Adrenal gland (tissue), 5 donors: Measurements from ENCODE around the gene RBM33.

Experiments
- POLR2A ChIP-seq, 2 donors: fragments of 450-650 bp; IDR thresholded peaks; one replicate each; pipeline ENCODE4 v1.6.1; 2017; ENCODE audit warnings: antibody characterized with exemption in 2 of 2, mild to moderate bottlenecking in 2 of 2, moderate library complexity in 1 of 2
- TF ChIP-seq, protein P1 (sequence below), 6 experiments: fragments of 450-650 bp in 4 of 6; fragments of 200-600 bp in 2 of 6; sonication (generic) in 1 of 6; IDR thresholded peaks; 1 replicate in 5 of 6; 2 replicates in 1 of 6; pipeline versions ENCODE4 v1.5.1 to v1.8.0; 2016 to 2021; ENCODE audit warnings: antibody characterized with exemption in 6 of 6, mild to moderate bottlenecking in 2 of 6, moderate library complexity in 1 of 6
- donor health status: DM: no; HTN: no; CAD: no.

DNA sequence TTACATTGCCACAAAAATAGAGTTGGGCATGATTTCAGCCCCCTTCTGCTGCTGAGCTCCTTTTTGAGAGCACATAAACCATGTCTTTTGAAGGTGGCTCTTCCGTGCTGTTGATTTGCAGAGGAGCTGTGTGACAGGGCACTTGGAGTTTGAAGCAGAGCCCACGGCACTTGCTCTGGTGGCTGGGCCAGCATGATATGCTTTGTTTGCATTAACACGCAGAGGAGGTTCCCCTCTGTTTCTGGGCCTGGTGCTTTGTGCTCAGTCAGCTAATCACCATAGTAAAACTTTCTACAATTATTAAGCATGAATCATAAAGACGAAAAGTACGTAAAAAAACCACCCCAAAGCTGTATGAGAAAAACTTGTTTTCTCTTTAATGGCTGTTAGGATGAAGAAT, 40.1 kb downstream of the RBM33 start:
- TF ChIP-seq, protein P1, sequence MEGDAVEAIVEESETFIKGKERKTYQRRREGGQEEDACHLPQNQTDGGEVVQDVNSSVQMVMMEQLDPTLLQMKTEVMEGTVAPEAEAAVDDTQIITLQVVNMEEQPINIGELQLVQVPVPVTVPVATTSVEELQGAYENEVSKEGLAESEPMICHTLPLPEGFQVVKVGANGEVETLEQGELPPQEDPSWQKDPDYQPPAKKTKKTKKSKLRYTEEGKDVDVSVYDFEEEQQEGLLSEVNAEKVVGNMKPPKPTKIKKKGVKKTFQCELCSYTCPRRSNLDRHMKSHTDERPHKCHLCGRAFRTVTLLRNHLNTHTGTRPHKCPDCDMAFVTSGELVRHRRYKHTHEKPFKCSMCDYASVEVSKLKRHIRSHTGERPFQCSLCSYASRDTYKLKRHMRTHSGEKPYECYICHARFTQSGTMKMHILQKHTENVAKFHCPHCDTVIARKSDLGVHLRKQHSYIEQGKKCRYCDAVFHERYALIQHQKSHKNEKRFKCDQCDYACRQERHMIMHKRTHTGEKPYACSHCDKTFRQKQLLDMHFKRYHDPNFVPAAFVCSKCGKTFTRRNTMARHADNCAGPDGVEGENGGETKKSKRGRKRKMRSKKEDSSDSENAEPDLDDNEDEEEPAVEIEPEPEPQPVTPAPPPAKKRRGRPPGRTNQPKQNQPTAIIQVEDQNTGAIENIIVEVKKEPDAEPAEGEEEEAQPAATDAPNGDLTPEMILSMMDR (IDR thresholded peaks at IDR 0.05) = no peak
- TF ChIP-seq POLR2A (IDR thresholded peaks at IDR 0.05) = no peak
